A673 (cell line): ENCODE measurements around the gene CDH7.

Source experiments
- CTCF ChIP-seq: fragments of 300-800, 200-600 bp; sonication (generic); conservative IDR thresholded peaks from 2 replicates; pipeline ENCODE4 v1.5.1; 2017; ENCODE audit warnings: low read depth, mild to moderate bottlenecking, antibody characterized with exemption, low read length, moderate library complexity, mixed read lengths
- EZH2 ChIP-seq: fragments of 200-600 bp; sonication (generic); IDR thresholded peaks from 2 replicates; pipeline ENCODE4 v1.6.1; 2017; ENCODE audit warnings: borderline replicate concordance, low read depth, mild to moderate bottlenecking, mixed read lengths, antibody characterized with exemption, low read length; ENCODE audit not compliant: poor library complexity, severe bottlenecking

- TF ChIP-seq CTCF (no peak), EZH2 (no peak)
Measured at GRCh38 chr18:65762556-65762955, 11.7 kb downstream of the CDH7 start.
